OCI-LY7 (cell line): Measurements from ENCODE around the gene PLA2G4B. TPM values are rescaled to one million over a fixed set of nuclear protein-coding genes. Genes with fewer than 3 reads are reported as not detected.

Experiments
- BruUV-seq: library from RNA; stranded (reverse); fragments of 400-500 nt; replicated peaks from 2 replicates; lab custom pipeline; 2021; lab: Mats Ljungman, UMichigan
- CTCF ChIA-PET: fragments of 300-600 bp; sonication (Branson Sonifier 250); formaldehyde crosslinking; loops from one replicate; lab custom pipeline; 2022; ENCODE audit warnings: antibody characterized with exemption; ENCODE audit not compliant: unreplicated experiment; lab: Charles Lee
- POLR2A ChIA-PET: fragments of 300-600 bp; sonication (Branson Sonifier 250); formaldehyde crosslinking; loops from one replicate; lab custom pipeline; 2022; ENCODE audit warnings: antibody characterized with exemption; lab: Charles Lee
- DNase-seq: peaks from one replicate; pipeline ENCODE4 v3.0.0-alpha.2; 2015; ENCODE audit warnings: low spot score
- H2AFZ ChIP-seq: fragments of 200-600 bp; sonication (generic), shearing (Covaris generic); 2 replicates; pipeline ENCODE4 v1.6.1; 2014; ENCODE audit warnings: mild to moderate bottlenecking, antibody characterized with exemption, low read length, moderate library complexity
- H3K27ac ChIP-seq: fragments of 200-600 bp; sonication (generic); 2 replicates; pipeline ENCODE4 v1.5.1; 2014; ENCODE audit warnings: mixed run types, low read depth, mild to moderate bottlenecking, moderate library complexity, low read length, inconsistent platforms; ENCODE audit not compliant: poor library complexity, severe bottlenecking
- H3K36me3 ChIP-seq: fragments of 200-600 bp; sonication (generic); 2 replicates; pipeline ENCODE4 v1.6.1; 2014; ENCODE audit warnings: mild to moderate bottlenecking, antibody characterized with exemption, low read length, moderate library complexity, mixed read lengths; ENCODE audit not compliant: insufficient read depth
- H3K4me1 ChIP-seq: fragments of 200-600 bp; sonication (generic); 2 replicates; pipeline ENCODE4 v1.5.1; 2014; ENCODE audit warnings: mild to moderate bottlenecking, low read length; ENCODE audit not compliant: insufficient read depth, poor library complexity, severe bottlenecking
- H3K4me2 ChIP-seq: fragments of 200-600 bp; sonication (generic); 2 replicates; pipeline ENCODE4 v1.6.1; 2014; ENCODE audit warnings: mild to moderate bottlenecking, low read length
- H3K4me3 ChIP-seq: fragments of 200-600 bp; sonication (generic); 2 replicates; pipeline ENCODE4 v1.5.1; 2014; ENCODE audit warnings: mild to moderate bottlenecking, low read depth, low read length; ENCODE audit not compliant: poor library complexity, severe bottlenecking
- H3K79me2 ChIP-seq: fragments of 200-600 bp; sonication (generic); 2 replicates; pipeline ENCODE4 v1.6.1; 2016; ENCODE audit warnings: low read depth, mild to moderate bottlenecking, low read length, moderate library complexity, mixed read lengths; ENCODE audit not compliant: insufficient read depth
- H3K9me2 ChIP-seq: fragments of 200-600 bp; sonication (generic); 2 replicates; pipeline ENCODE4 v1.6.1; 2016; ENCODE audit warnings: mild to moderate bottlenecking, low read length, mixed read lengths; ENCODE audit not compliant: insufficient read depth
- H3K9me3 ChIP-seq: fragments of 200-600 bp; sonication (generic); 2 replicates; pipeline ENCODE4 v1.6.1; 2014; ENCODE audit warnings: mild to moderate bottlenecking, mixed run types, low read length, mixed read lengths
- H4K20me1 ChIP-seq: fragments of 200-600 bp; sonication (generic); 2 replicates; pipeline ENCODE4 v1.6.1; 2014; ENCODE audit warnings: mild to moderate bottlenecking, antibody characterized with exemption, low read length, moderate library complexity, mixed read lengths; ENCODE audit not compliant: insufficient read depth
- EZH2phosphoT487 ChIP-seq: fragments of 200-600 bp; sonication (generic); IDR thresholded peaks from 2 replicates; pipeline ENCODE4 v1.6.1; 2018; ENCODE audit warnings: low read depth, borderline replicate concordance, mild to moderate bottlenecking, mixed run types, antibody characterized with exemption, low read length, moderate library complexity, mixed read lengths
- intact Hi-C: fragments of 100-400 bp; cut with micrococcal nuclease; formaldehyde crosslinking; loops from one replicate; pipeline ENCODE4 v1.10.0; 2022; ENCODE audit not compliant: unreplicated experiment
- total RNA-seq, 2 experiments: library from RNA; depleted of rRNA in 1 of 2; stranded (reverse); fragments of >200 nt in 1 of 2; shearing (Covaris generic) in 1 of 2; gene quantifications; 2 replicates each; pipeline ENCODE4 v1.2.3, GENCODE V29; 2014 to 2022
- TF ChIP-seq, protein P1 (sequence below): fragments of 200-600 bp; sonication (generic); conservative IDR thresholded peaks from 2 replicates; pipeline ENCODE4 v1.5.1; 2014; ENCODE audit warnings: mild to moderate bottlenecking, antibody characterized with exemption, low read length, moderate library complexity, mixed read lengths

PLA2G4B gene
- total RNA-seq, 2 experiments from 2014 or later: 9.5 to 11.1 TPM

DNA sequence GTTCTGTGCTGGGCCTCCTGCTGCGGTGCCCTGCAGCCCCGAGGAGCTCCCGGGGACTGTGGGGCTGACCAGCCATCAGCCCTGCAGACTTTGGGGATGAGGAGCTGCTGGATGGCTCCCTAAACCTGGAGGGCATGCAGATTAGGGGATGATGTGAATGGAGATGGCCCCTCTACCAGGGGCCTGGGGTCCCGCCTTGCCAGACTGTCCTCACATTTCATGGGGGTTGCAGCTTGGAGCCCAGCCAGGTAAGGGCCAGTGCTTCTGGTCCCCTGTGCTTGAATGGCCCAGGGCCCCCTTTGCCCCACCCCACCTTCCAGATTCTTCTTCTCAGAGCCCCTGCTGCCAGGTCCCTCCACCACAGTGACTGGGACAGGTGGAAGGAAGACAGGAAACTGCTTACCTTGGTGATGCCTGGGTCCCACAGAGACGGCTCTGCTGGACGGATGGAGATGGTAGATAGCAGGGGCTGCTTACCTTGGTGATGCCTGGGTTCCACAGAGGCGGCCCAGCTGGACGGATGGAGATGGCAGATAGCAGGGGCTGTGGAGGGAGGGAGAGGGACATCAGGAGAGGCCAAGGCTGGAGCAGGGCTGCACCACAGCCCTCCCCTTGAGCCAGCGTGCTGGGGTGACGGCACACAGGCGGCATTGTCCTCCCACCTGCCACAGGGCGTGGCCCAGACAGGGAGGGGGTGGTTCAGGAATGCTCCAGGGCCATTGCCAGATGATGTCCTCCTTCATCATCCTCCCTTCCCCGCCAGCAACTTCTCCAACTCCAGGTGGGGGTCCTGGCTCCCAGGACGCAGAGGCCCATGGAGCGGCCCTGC, 55.0 kb downstream of the PLA2G4B start, which contains the start of gene SPTBN5:
Gene SPTBN5 (minus strand): TSS at position 632 of the 829 bp plus-strand sequence. CDS start 556 bp downstream, at position 76.
- Histone ChIP-seq H3K36me3 (no peaks in the 10 kb centered on the region), H4K20me1 (no peaks in the 10 kb centered on the region), H3K27ac (no peak within 1 kb of the TSS), H3K9me3 (no peaks in the 10 kb centered on the region), H3K4me1 (peaks cover 4% of the 10 kb centered on the region), H2AFZ (no peak within 1 kb of the TSS), H3K4me3 (no peak within 1 kb of the TSS), H3K79me2 (no peaks in the 10 kb centered on the region), H3K9me2 (no peaks in the 10 kb centered on the region), H3K4me2 (no peak within 1 kb of the TSS)
- DNase-seq: no peak
- ChIA-PET POLR2A (no interaction called here), CTCF (no interaction called here)
- intact Hi-C loops: no loop called here
- BruUV-seq: no TSS peak
- TF ChIP-seq EZH2phosphoT487: no peak
- TF ChIP-seq, protein P1, sequence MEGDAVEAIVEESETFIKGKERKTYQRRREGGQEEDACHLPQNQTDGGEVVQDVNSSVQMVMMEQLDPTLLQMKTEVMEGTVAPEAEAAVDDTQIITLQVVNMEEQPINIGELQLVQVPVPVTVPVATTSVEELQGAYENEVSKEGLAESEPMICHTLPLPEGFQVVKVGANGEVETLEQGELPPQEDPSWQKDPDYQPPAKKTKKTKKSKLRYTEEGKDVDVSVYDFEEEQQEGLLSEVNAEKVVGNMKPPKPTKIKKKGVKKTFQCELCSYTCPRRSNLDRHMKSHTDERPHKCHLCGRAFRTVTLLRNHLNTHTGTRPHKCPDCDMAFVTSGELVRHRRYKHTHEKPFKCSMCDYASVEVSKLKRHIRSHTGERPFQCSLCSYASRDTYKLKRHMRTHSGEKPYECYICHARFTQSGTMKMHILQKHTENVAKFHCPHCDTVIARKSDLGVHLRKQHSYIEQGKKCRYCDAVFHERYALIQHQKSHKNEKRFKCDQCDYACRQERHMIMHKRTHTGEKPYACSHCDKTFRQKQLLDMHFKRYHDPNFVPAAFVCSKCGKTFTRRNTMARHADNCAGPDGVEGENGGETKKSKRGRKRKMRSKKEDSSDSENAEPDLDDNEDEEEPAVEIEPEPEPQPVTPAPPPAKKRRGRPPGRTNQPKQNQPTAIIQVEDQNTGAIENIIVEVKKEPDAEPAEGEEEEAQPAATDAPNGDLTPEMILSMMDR: no peak

DNA sequence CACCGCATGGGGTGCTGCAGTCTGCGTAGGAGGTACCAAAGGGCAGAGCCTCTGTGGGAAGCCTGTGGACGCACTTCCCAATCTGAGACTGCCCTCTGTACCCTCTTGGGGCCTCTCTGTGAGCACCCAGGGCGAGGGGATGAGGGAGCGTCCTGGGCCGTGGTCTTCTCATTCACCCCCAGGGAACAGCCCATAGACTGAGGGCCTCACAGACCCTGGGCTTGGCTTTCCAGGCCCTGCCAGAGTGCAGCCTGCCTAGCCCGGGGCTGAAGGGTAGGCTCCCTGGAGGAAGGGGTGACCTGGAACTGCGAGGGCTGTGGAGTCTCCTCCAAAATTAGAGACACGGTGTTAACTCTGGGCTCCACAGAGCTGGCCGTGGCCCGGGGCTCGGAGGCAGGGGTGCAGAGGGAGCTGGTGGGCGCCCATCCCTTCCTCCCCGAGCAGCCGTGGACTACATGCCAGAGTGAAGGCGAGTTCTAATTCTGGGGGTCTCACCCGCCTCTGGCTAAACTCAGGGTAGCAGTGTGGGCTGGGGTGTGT, 55.7 kb downstream of the PLA2G4B start:
- no peaks in the 10 kb centered on the region for H3K9me2 ChIP-seq
- DNase-seq: no peak
- intact Hi-C loops: no loop called here
- no peak for TF ChIP-seq EZH2phosphoT487
- TF ChIP-seq, protein P1: no peak
- no peaks in the 10 kb centered on the region for H3K9me3 ChIP-seq
- 0 out of 2 replicates have a peak, but pooled peaks cover 4% of the 10 kb centered on the region for H3K36me3 ChIP-seq
- H3K4me1 ChIP-seq: no peaks in the 10 kb centered on the region
- H4K20me1 ChIP-seq: no peaks in the 10 kb centered on the region
- no peak overlapping the region for H3K27ac ChIP-seq
- H3K4me2 ChIP-seq: no peak overlapping the region
- no peaks in the 10 kb centered on the region for H3K79me2 ChIP-seq
- BruUV-seq: no TSS peak
- ChIA-PET POLR2A (no interaction called here), CTCF (no interaction called here)
- no peak overlapping the region for H3K4me3 ChIP-seq
- no peak overlapping the region for H2AFZ ChIP-seq
